NCI-H1105 (cell line): Measurements from ENCODE around the gene MYMK.
A peak's percentile ranks its signal among the peaks of the same experiment; 100 is the strongest.

ENCODE experiments used
- DNase-seq: peaks from one replicate; lab custom pipeline; 2025; lab: John Stamatoyannopoulos, UW

The MYMK gene

GRCh38 chr9:133518706-133519449 lies 5.9 kb downstream of the MYMK start:
- no peak for DNase-seq

- peak; percentile 65 for DNase-seq
Measured at GRCh38 chr9:133518200-133518599, 6.6 kb downstream of the MYMK start.

GRCh38 chr9:133517711-133518110 lies 7.0 kb downstream of the MYMK start:
- DNase-seq, result no peak

- DNase-seq, result no peak
Measured at GRCh38 chr9:133516961-133517350, 7.8 kb downstream of the MYMK start.

- no peak for DNase-seq
Measured at GRCh38 chr9:133516256-133516960, 8.4 kb downstream of the MYMK start.

- no peak for DNase-seq
Measured at GRCh38 chr9:133515615-133516255, 9.0 kb downstream of the MYMK start.

- no peak for DNase-seq
Measured at GRCh38 chr9:133515240-133515610, 9.5 kb downstream of the MYMK start.

GRCh38 chr9:133514460-133515239 lies 10.1 kb downstream of the MYMK start:
- peak; percentile 76 for DNase-seq

- peak; percentile 45 for DNase-seq
Measured at GRCh38 chr9:133513214-133514100, 11.3 kb downstream of the MYMK start.

GRCh38 chr9:133512253-133513213 lies 12.2 kb downstream of the MYMK start:
- no peak for DNase-seq

- DNase-seq, result no peak
Measured at GRCh38 chr9:133511607-133512006, 13.2 kb downstream of the MYMK start.

GRCh38 chr9:133510926-133511505 lies 13.7 kb downstream of the MYMK start:
- DNase-seq, result no peak

GRCh38 chr9:133509179-133510083 lies 15.3 kb downstream of the MYMK start:
- peak; percentile 80 for DNase-seq

- no peak for DNase-seq
Measured at GRCh38 chr9:133508046-133508445, 16.7 kb downstream of the MYMK start.

- DNase-seq, result no peak
Measured at GRCh38 chr9:133507246-133507965, 17.4 kb downstream of the MYMK start.

- no peak for DNase-seq
Measured at GRCh38 chr9:133506653-133507038, 18.1 kb downstream of the MYMK start.

- DNase-seq, result no peak
Measured at GRCh38 chr9:133505901-133506652, 18.7 kb downstream of the MYMK start.
